Uterus (tissue), 2 donors: Measurements from ENCODE around the gene TCF4.

Experiments used
- POLR2A ChIP-seq, 2 donors: fragments of 450-650 bp; IDR thresholded peaks; one replicate each; pipeline ENCODE4 v1.6.1; 2016; ENCODE audit warnings: antibody characterized with exemption in 2 of 2, mild to moderate bottlenecking in 1 of 2, moderate library complexity in 1 of 2
- TF ChIP-seq, protein P1 (sequence below), 4 experiments: fragments of 200-600 bp in 2 of 4; fragments of 450-650 bp in 2 of 4; sonication (generic) in 2 of 4; IDR thresholded peaks; one replicate each; pipeline ENCODE4 v1.5.1; 2016 to 2019; ENCODE audit warnings: antibody characterized with exemption in 4 of 4, mild to moderate bottlenecking in 2 of 4, moderate library complexity in 1 of 4

- TF ChIP-seq, protein P1, sequence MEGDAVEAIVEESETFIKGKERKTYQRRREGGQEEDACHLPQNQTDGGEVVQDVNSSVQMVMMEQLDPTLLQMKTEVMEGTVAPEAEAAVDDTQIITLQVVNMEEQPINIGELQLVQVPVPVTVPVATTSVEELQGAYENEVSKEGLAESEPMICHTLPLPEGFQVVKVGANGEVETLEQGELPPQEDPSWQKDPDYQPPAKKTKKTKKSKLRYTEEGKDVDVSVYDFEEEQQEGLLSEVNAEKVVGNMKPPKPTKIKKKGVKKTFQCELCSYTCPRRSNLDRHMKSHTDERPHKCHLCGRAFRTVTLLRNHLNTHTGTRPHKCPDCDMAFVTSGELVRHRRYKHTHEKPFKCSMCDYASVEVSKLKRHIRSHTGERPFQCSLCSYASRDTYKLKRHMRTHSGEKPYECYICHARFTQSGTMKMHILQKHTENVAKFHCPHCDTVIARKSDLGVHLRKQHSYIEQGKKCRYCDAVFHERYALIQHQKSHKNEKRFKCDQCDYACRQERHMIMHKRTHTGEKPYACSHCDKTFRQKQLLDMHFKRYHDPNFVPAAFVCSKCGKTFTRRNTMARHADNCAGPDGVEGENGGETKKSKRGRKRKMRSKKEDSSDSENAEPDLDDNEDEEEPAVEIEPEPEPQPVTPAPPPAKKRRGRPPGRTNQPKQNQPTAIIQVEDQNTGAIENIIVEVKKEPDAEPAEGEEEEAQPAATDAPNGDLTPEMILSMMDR (IDR thresholded peaks at IDR 0.05): no peak
- TF ChIP-seq POLR2A (IDR thresholded peaks at IDR 0.05): no peak
Measured at GRCh38 chr18:55585065-55585919, 2.7 kb downstream of the TCF4 start.
